ENCODE results near the gene ARMS2.

The ARMS2 gene

GRCh38 chr10:122474131-122474818 lies 19.8 kb downstream of the ARMS2 start:
- DNase-seq: no peak

GRCh38 chr10:122475100-122475499 lies 20.6 kb downstream of the ARMS2 start:
- no peak for DNase-seq

- no peak for DNase-seq
Observed at GRCh38 chr10:122475591-122476332, 21.3 kb downstream of the ARMS2 start.

GRCh38 chr10:122476333-122476695 lies 21.9 kb downstream of the ARMS2 start:
- no peak for DNase-seq

- DNase-seq: no peak
Observed at GRCh38 chr10:122477436-122477835, 23.0 kb downstream of the ARMS2 start.

GRCh38 chr10:122478971-122479370 lies 24.5 kb downstream of the ARMS2 start:
- no peak for DNase-seq

- no peak for DNase-seq
Observed at GRCh38 chr10:122480146-122480833, 25.8 kb downstream of the ARMS2 start.

GRCh38 chr10:122481296-122482056 lies 27.0 kb downstream of the ARMS2 start:
- no peak for DNase-seq

GRCh38 chr10:122484276-122485060 lies 30.0 kb downstream of the ARMS2 start:
- no peak for DNase-seq

- no peak for DNase-seq
Observed at GRCh38 chr10:122485670-122486069, 31.2 kb downstream of the ARMS2 start.

- DNase-seq: no peak
Observed at GRCh38 chr10:122486406-122487080, 32.1 kb downstream of the ARMS2 start.

GRCh38 chr10:122487174-122487765 lies 32.8 kb downstream of the ARMS2 start:
- DNase-seq: no peak

GRCh38 chr10:122490268-122490667 lies 35.8 kb downstream of the ARMS2 start:
- no peak for DNase-seq

GRCh38 chr10:122490786-122491680 lies 36.6 kb downstream of the ARMS2 start:
- no peak for DNase-seq

- no peak for DNase-seq
Observed at GRCh38 chr10:122492006-122492405, 37.6 kb downstream of the ARMS2 start.

GRCh38 chr10:122492999-122493481 lies 38.6 kb downstream of the ARMS2 start:
- DNase-seq: no peak

GRCh38 chr10:122493761-122494160 lies 39.3 kb downstream of the ARMS2 start:
- no peak for DNase-seq

- DNase-seq: no peak
Observed at GRCh38 chr10:122494173-122494820, 39.8 kb downstream of the ARMS2 start.

GRCh38 chr10:122494833-122495232 lies 40.4 kb downstream of the ARMS2 start:
- DNase-seq: no peak

Data from NCI-H1694 treated with DMSO at 0.1 percent for 48 hours (cell line).